GM13976 (cell line): ENCODE results near the gene P2RY1.

ENCODE experiments used
- DNase-seq: peaks from one replicate; pipeline ENCODE4 v3.0.0; 2012; ENCODE audit warnings: low spot score
- CTCF ChIP-seq: IDR thresholded peaks from 2 replicates; pipeline ENCODE4 v1.5.1; 2012; ENCODE audit warnings: borderline replicate concordance, mild to moderate bottlenecking; ENCODE audit not compliant: insufficient read depth; ENCODE audit errors: extremely low read depth, missing control alignments, control extremely low read depth
- in situ Hi-C: fragments of 300-500 bp; cut with MboI; formaldehyde crosslinking; loops from one replicate; pipeline ENCODE4 v1.12.0; 2022; ENCODE audit warnings: low sequenced_read_pairs, mixed read lengths, inconsistent platforms; ENCODE audit not compliant: unreplicated experiment

The P2RY1 gene

GRCh38 chr3:152834191-152834775, 648 bp upstream of the P2RY1 start:
- in situ Hi-C loops = no loop called here
- no peak for TF ChIP-seq CTCF
- DNase-seq = no peak

- DNase-seq = no peak
- in situ Hi-C loops = no loop called here
- TF ChIP-seq CTCF = no peak
These were observed 721 bp downstream of the P2RY1 start for GRCh38 chr3:152835601-152836102.

GRCh38 chr3:152836269-152836668, 1.3 kb downstream of the P2RY1 start:
- no peak for DNase-seq
- TF ChIP-seq CTCF = no peak
- in situ Hi-C loops = no loop called here

GRCh38 chr3:152839511-152839910, 4.6 kb downstream of the P2RY1 start:
- DNase-seq = no peak
- in situ Hi-C loops = no loop called here
- TF ChIP-seq CTCF = no peak

GRCh38 chr3:152841131-152841530, 6.2 kb downstream of the P2RY1 start:
- TF ChIP-seq CTCF = no peak
- no peak for DNase-seq

GRCh38 chr3:152842413-152842812, 7.5 kb downstream of the P2RY1 start:
- DNase-seq = no peak
- no peak for TF ChIP-seq CTCF
- in situ Hi-C loops = no loop called here

More at GRCh38 chr3:152841131-152841530, 6.2 kb downstream of the P2RY1 start:
- in situ Hi-C loops = no loop called here
